HG02938 (cell line): ENCODE data around the gene FBXO31.

Source experiments
- ATAC-seq: cut with Tn5 transposase; IDR thresholded peaks from one replicate; pipeline ENCODE4 v1.9.1; 2021; ENCODE audit warnings: mild to moderate bottlenecking, moderate library complexity; ENCODE audit not compliant: unreplicated experiment

The FBXO31 gene

GRCh38 chr16:87316923-87317749 lies 66.4 kb downstream of the FBXO31 start, which contains the start of gene C16orf95:
TSS of gene C16orf95 (minus strand) at chr16:87317392. CDS start at chr16:87317242, 150 bp downstream.
- ATAC-seq = peak; percentile 90

- no peak for ATAC-seq
These were observed 67.1 kb downstream of the FBXO31 start for GRCh38 chr16:87316450-87316922.

GRCh38 chr16:87314990-87315420 lies 68.6 kb downstream of the FBXO31 start:
- ATAC-seq = no peak

- ATAC-seq = no peak
These were observed 71.6 kb downstream of the FBXO31 start for GRCh38 chr16:87312008-87312407.

GRCh38 chr16:87311387-87311786 lies 72.2 kb downstream of the FBXO31 start:
- ATAC-seq = no peak

- ATAC-seq = no peak
These were observed 73.0 kb downstream of the FBXO31 start for GRCh38 chr16:87310610-87311009.

- no peak for ATAC-seq
These were observed 73.7 kb downstream of the FBXO31 start for GRCh38 chr16:87309620-87310525.

GRCh38 chr16:87308826-87309225 lies 74.8 kb downstream of the FBXO31 start:
- ATAC-seq = no peak

- ATAC-seq = no peak
These were observed 77.1 kb downstream of the FBXO31 start for GRCh38 chr16:87306516-87306915.

GRCh38 chr16:87305505-87306391 lies 77.8 kb downstream of the FBXO31 start:
- ATAC-seq = no peak

GRCh38 chr16:87304951-87305350 lies 78.6 kb downstream of the FBXO31 start:
- no peak for ATAC-seq

- no peak for ATAC-seq
These were observed 79.5 kb downstream of the FBXO31 start for GRCh38 chr16:87303962-87304521.

- no peak for ATAC-seq
These were observed 80.1 kb downstream of the FBXO31 start for GRCh38 chr16:87303431-87303930.

GRCh38 chr16:87298857-87299465 lies 84.6 kb downstream of the FBXO31 start:
- ATAC-seq = no peak

GRCh38 chr16:87297918-87298631 lies 85.5 kb downstream of the FBXO31 start:
- ATAC-seq = no peak

- no peak for ATAC-seq
These were observed 86.2 kb downstream of the FBXO31 start for GRCh38 chr16:87297407-87297806.

- no peak for ATAC-seq
These were observed 87.7 kb downstream of the FBXO31 start for GRCh38 chr16:87295661-87296531.

- ATAC-seq = no peak
These were observed 88.3 kb downstream of the FBXO31 start for GRCh38 chr16:87295259-87295658.
